Neural crest cell (in vitro differentiated cells): ENCODE data around the gene TNXB. TPM values are rescaled to one million over a fixed set of nuclear protein-coding genes. Genes with fewer than 3 reads are reported as not detected.
A peak's percentile ranks its signal among the peaks of the same experiment; 100 is the strongest.

Source experiments
- DNase-seq: peaks from one replicate; pipeline ENCODE4 v3.0.0; 2021; ENCODE audit warnings: low read depth, mixed read lengths, low spot score
- H3K27ac Mint-ChIP-seq: one replicate; pipeline ENCODE4 v1.8.0; 2021; ENCODE audit warnings: mild to moderate bottlenecking, mixed read lengths; ENCODE audit not compliant: unreplicated experiment
- H3K27me3 Mint-ChIP-seq: 2 replicates; pipeline ENCODE4 v1.8.0; 2021; ENCODE audit warnings: low read depth, mild to moderate bottlenecking, mixed read lengths
- H3K36me3 Mint-ChIP-seq: 2 replicates; pipeline ENCODE4 v1.8.0; 2021; ENCODE audit warnings: low read depth, mild to moderate bottlenecking, mixed read lengths
- H3K4me1 Mint-ChIP-seq: 2 replicates; pipeline ENCODE4 v1.8.0; 2021; ENCODE audit warnings: mixed read lengths
- H3K4me3 Mint-ChIP-seq: one replicate; pipeline ENCODE4 v1.8.0; 2021; ENCODE audit warnings: mild to moderate bottlenecking, mixed read lengths
- H3K9me3 Mint-ChIP-seq: 2 replicates; pipeline ENCODE4 v1.8.0; 2021; ENCODE audit warnings: mixed read lengths
- total RNA-seq: library from RNA; stranded (reverse); gene quantifications from 2 replicates; pipeline ENCODE4 v1.2.1, GENCODE V29; 2021
- TF ChIP-seq, protein P1 (sequence below): fragments of 200-600 bp; sonication (generic); conservative IDR thresholded peaks from 2 replicates; pipeline ENCODE4 v1.5.0; 2021; ENCODE audit warnings: antibody characterized with exemption, mild to moderate bottlenecking

The TNXB gene
- total RNA-seq, 1 donor from 2014 or later = 6.6 TPM

DNA sequence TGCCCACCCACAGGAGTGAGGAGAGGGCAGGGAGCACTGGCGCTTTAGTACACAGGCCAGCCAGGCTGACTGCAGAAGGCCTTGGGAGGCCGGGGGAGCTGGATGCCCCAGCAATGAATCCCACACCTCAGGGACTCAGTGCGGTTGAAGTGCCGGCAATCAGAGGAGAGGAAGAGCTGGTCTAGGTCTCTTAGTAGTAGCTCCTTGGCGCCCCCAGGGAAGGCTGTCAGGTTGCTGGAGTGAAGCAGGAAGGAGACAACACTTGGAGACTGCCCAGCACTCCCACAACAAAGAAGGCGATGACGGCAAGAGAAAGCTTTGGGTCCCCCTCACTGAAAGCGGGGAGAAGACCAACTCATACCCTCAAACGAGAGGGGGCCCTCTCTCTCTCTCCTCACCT, 8.3 kb upstream of the TNXB start:
- no peak overlapping the region for H3K27ac Mint-ChIP-seq
- TF ChIP-seq, protein P1, sequence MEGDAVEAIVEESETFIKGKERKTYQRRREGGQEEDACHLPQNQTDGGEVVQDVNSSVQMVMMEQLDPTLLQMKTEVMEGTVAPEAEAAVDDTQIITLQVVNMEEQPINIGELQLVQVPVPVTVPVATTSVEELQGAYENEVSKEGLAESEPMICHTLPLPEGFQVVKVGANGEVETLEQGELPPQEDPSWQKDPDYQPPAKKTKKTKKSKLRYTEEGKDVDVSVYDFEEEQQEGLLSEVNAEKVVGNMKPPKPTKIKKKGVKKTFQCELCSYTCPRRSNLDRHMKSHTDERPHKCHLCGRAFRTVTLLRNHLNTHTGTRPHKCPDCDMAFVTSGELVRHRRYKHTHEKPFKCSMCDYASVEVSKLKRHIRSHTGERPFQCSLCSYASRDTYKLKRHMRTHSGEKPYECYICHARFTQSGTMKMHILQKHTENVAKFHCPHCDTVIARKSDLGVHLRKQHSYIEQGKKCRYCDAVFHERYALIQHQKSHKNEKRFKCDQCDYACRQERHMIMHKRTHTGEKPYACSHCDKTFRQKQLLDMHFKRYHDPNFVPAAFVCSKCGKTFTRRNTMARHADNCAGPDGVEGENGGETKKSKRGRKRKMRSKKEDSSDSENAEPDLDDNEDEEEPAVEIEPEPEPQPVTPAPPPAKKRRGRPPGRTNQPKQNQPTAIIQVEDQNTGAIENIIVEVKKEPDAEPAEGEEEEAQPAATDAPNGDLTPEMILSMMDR = no peak
- no peaks in the 10 kb centered on the region for H3K9me3 Mint-ChIP-seq
- no peak overlapping the region for H3K4me3 Mint-ChIP-seq
- peaks cover 13% of the 10 kb centered on the region for H3K36me3 Mint-ChIP-seq
- no peak for DNase-seq
- H3K4me1 Mint-ChIP-seq = peaks cover 24% of the 10 kb centered on the region
- no peaks in the 10 kb centered on the region for H3K27me3 Mint-ChIP-seq

GRCh38 chr6:32116674-32117073, 7.5 kb upstream of the TNXB start:
- TF ChIP-seq, protein P1 = peak; percentile 59
- no peaks in the 10 kb centered on the region for H3K27me3 Mint-ChIP-seq
- no peak overlapping the region for H3K4me3 Mint-ChIP-seq
- H3K27ac Mint-ChIP-seq = no peak overlapping the region
- no peaks in the 10 kb centered on the region for H3K9me3 Mint-ChIP-seq
- peak; percentile 41 for DNase-seq
- H3K36me3 Mint-ChIP-seq = peaks cover 16% of the 10 kb centered on the region
- peaks cover 32% of the 10 kb centered on the region for H3K4me1 Mint-ChIP-seq

DNA sequence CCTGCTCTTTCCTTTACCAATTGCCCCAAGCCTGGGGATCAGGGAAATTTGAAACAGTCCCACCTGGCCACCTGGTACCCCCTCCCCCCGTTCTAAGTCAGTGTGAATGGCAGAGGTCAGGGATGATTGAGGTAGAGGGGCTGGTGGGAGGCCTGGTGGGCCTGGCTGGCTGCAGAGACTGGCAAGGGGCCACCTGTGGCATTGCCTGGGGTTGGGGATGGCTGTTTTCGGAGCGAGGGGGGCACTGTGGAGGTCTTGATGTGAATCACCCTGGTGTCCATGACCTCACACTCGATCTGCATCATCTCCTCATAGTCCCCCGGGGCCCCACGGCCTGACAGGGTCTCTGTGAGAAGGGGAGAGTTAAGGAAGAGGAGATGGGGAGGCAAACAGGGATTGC, 6.5 kb upstream of the TNXB start:
- Mint-ChIP-seq H3K27me3 (no peaks in the 10 kb centered on the region), H3K4me3 (no peak overlapping the region), H3K27ac (no peak overlapping the region), H3K9me3 (no peaks in the 10 kb centered on the region), H3K4me1 (peaks cover 37% of the 10 kb centered on the region), H3K36me3 (peaks cover 11% of the 10 kb centered on the region)
- DNase-seq = no peak
- TF ChIP-seq, protein P1 = no peak

- no peak overlapping the region for H3K4me3 Mint-ChIP-seq
- H3K27ac Mint-ChIP-seq = no peak overlapping the region
- no peaks in the 10 kb centered on the region for H3K9me3 Mint-ChIP-seq
- H3K36me3 Mint-ChIP-seq = peaks cover 11% of the 10 kb centered on the region
- H3K4me1 Mint-ChIP-seq = peaks cover 37% of the 10 kb centered on the region
- TF ChIP-seq, protein P1 = no peak
- peaks cover 5% of the 10 kb centered on the region for H3K27me3 Mint-ChIP-seq
- no peak for DNase-seq
Observed at GRCh38 chr6:32114796-32115195, 5.7 kb upstream of the TNXB start.

GRCh38 chr6:32113386-32114352, 4.5 kb upstream of the TNXB start:
- no peak overlapping the region for H3K27ac Mint-ChIP-seq
- H3K9me3 Mint-ChIP-seq = no peaks in the 10 kb centered on the region
- peaks cover 15% of the 10 kb centered on the region for H3K27me3 Mint-ChIP-seq
- peaks cover 11% of the 10 kb centered on the region for H3K36me3 Mint-ChIP-seq
- H3K4me1 Mint-ChIP-seq = peaks cover 29% of the 10 kb centered on the region
- no peak overlapping the region for H3K4me3 Mint-ChIP-seq
- DNase-seq = no peak
- TF ChIP-seq, protein P1 = no peak
